ENCODE results near the gene GPR152. TPM values are rescaled to one million over a fixed set of nuclear protein-coding genes. Genes with fewer than 3 reads are reported as not detected.

Gene GPR152
- total and polyA plus RNA-seq, 2 donors (not counting 3 experiments of a cell fraction or from before 2014, with no cell fraction given) = not detected

- TF ChIP-seq POLR2AphosphoS5 (IDR thresholded peaks at IDR 0.05; ENCODE audit: insufficient read depth, low read depth, low read length) (no peak), CTCF (IDR thresholded peaks at IDR 0.05; ENCODE audit: extremely low read depth in 1 of 2, insufficient read depth in 1 of 2, low read depth in 1 of 2, low read length in 2 of 2) (no peak), POLR2A (IDR thresholded peaks at IDR 0.05; ENCODE audit: low read depth, low read length) (no peak)
- Histone ChIP-seq H3K36me3 (ENCODE audit: control insufficient read depth in 2 of 2, extremely low read depth in 1 of 2, insufficient read depth in 2 of 2, low read length in 2 of 2) (peaks cover 0 to 11% of the 10 kb centered on the region in 2 experiments), H3K4me3 (replicated peaks in 1 of 3; ENCODE audit: insufficient read depth in 1 of 3, low read depth in 1 of 3, low read length in 3 of 3) (no peak overlapping the region), H2AFZ (ENCODE audit: low read depth, low read length) (no peak overlapping the region), H3K79me2 (ENCODE audit: control insufficient read depth, insufficient read depth, low read length) (no peaks in the 10 kb centered on the region), H3K27me3 (ENCODE audit: control insufficient read depth in 2 of 2, insufficient read depth in 2 of 2, low read length in 2 of 2) (no peaks in the 10 kb centered on the region), H3K9me1 (replicated peaks; ENCODE audit: control insufficient read depth, extremely low read depth, insufficient read depth, low read length) (no peaks in the 10 kb centered on the region), H3K9me3 (replicated peaks; ENCODE audit: control insufficient read depth, insufficient read depth, low read length) (no peaks in the 10 kb centered on the region), H3K27ac (ENCODE audit: insufficient read depth, low read depth, low read length) (no peak overlapping the region), H3K4me2 (ENCODE audit: insufficient read depth, low read length) (no peak overlapping the region), H4K20me1 (replicated peaks; ENCODE audit: control insufficient read depth, extremely low read depth, insufficient read depth, low read length) (no peaks in the 10 kb centered on the region), H3K4me1 (ENCODE audit: control insufficient read depth, extremely low read depth, insufficient read depth, low read length) (no peaks in the 10 kb centered on the region), H3K9ac (replicated peaks; ENCODE audit: extremely low read depth, insufficient read depth, low read length) (no peak overlapping the region)
- FAIRE-seq (no peak), DNase-seq (ENCODE audit: low read depth, low spot score) (no peak)
- CTCF ChIA-PET = no interaction called here
- no TSS peak for BruUV-seq (replicated peaks)
- intact Hi-C loops (cut with micrococcal nuclease) = no loop called here
- dilution Hi-C loops (cut with MboI; ENCODE audit: extremely low pct_ligation_motif_present, low sequenced_read_pairs) = no loop called here
- POLR2A ChIA-PET = no interaction called here
Observed at GRCh38 chr11:67489203-67489884, 36.8 kb upstream of the GPR152 start.

- Histone ChIP-seq H2AFZ (ENCODE audit: low read depth, low read length) (no peak overlapping the region), H3K36me3 (ENCODE audit: control insufficient read depth in 2 of 2, extremely low read depth in 1 of 2, insufficient read depth in 2 of 2, low read length in 2 of 2) (peaks cover 0 to 9% of the 10 kb centered on the region in 2 experiments), H3K4me3 (replicated peaks in 1 of 3; ENCODE audit: insufficient read depth in 1 of 3, low read depth in 1 of 3, low read length in 3 of 3) (no peak overlapping the region), H3K27me3 (ENCODE audit: control insufficient read depth in 2 of 2, insufficient read depth in 2 of 2, low read length in 2 of 2) (no peaks in the 10 kb centered on the region), H3K9ac (replicated peaks; ENCODE audit: extremely low read depth, insufficient read depth, low read length) (no peak overlapping the region), H3K9me3 (replicated peaks; ENCODE audit: control insufficient read depth, insufficient read depth, low read length) (no peaks in the 10 kb centered on the region), H3K79me2 (ENCODE audit: control insufficient read depth, insufficient read depth, low read length) (no peaks in the 10 kb centered on the region), H3K4me1 (ENCODE audit: control insufficient read depth, extremely low read depth, insufficient read depth, low read length) (no peaks in the 10 kb centered on the region), H3K27ac (ENCODE audit: insufficient read depth, low read depth, low read length) (no peak overlapping the region), H4K20me1 (replicated peaks; ENCODE audit: control insufficient read depth, extremely low read depth, insufficient read depth, low read length) (no peaks in the 10 kb centered on the region), H3K9me1 (replicated peaks; ENCODE audit: control insufficient read depth, extremely low read depth, insufficient read depth, low read length) (no peaks in the 10 kb centered on the region), H3K4me2 (ENCODE audit: insufficient read depth, low read length) (no peak overlapping the region)
- DNase-seq (ENCODE audit: low read depth, low spot score) = no peak
- CTCF ChIA-PET = no interaction called here
- POLR2A ChIA-PET = no interaction called here
- no peak for FAIRE-seq
- no TSS peak for BruUV-seq (replicated peaks)
- dilution Hi-C loops (cut with MboI; ENCODE audit: extremely low pct_ligation_motif_present, low sequenced_read_pairs) = no loop called here
- intact Hi-C loops (cut with micrococcal nuclease) = no loop called here
- no peak for TF ChIP-seq CTCF (IDR thresholded peaks at IDR 0.05; ENCODE audit: extremely low read depth in 1 of 2, insufficient read depth in 1 of 2, low read depth in 1 of 2, low read length in 2 of 2)
- TF ChIP-seq POLR2AphosphoS5 (IDR thresholded peaks at IDR 0.05; ENCODE audit: insufficient read depth, low read depth, low read length) = no peak
- TF ChIP-seq FOS (IDR thresholded peaks at IDR 0.05; ENCODE audit: borderline replicate concordance, insufficient read depth, low read length) = no peak
- TF ChIP-seq MYC (IDR thresholded peaks at IDR 0.05; ENCODE audit: low read depth, low read length) = no peak
- no peak for TF ChIP-seq GATA2 (IDR thresholded peaks at IDR 0.05; ENCODE audit: insufficient read depth, insufficient read length, low read depth, low read length)
- TF ChIP-seq JUN (IDR thresholded peaks at IDR 0.05; ENCODE audit: borderline replicate concordance, insufficient read depth, insufficient read length, low read depth) = no peak
Observed at GRCh38 chr11:67486481-67487195, 34.1 kb upstream of the GPR152 start.

Measured in endothelial cell of umbilical vein (primary cell).